Astrocyte of the spinal cord (primary cell): ENCODE measurements around the gene NIPSNAP3A.

Experiments used
- DNase-seq: peaks from one replicate; pipeline ENCODE4 v3.0.0; 2011; ENCODE audit warnings: low read depth, low spot score
- H3K4me3 ChIP-seq: 2 replicates; pipeline ENCODE4 v1.5.1; 2011; ENCODE audit warnings: low read depth, mild to moderate bottlenecking, low read length, moderate library complexity
- in situ Hi-C: cut with HindIII; loops from 2 replicates; pipeline ENCODE4 v1.10.0; 2017; ENCODE audit warnings: low sequenced_read_pairs
- TF ChIP-seq, protein P1 (sequence below): IDR thresholded peaks from 2 replicates; pipeline ENCODE4 v1.5.1; 2012; ENCODE audit warnings: low read depth, mild to moderate bottlenecking, low read length, inconsistent platforms

Gene NIPSNAP3A

DNA sequence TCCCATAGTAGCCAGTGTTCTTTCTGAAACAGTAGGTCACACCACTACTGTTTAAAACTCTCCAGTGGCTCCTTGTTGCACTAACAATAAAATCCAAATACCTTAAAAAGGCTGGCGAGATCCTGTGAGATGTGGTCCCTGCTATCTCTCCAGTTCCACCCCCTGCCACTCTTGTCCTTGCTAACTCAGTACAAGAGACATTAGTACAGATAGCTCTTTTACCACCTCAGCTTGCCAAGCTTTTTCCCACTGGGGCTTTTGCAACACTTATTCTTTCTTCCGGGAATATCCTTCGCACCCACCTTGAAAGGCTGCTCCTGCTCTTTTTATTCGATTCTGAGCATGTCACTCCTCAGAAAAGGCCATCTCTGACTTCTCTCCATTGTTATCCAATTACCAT, 31.3 kb downstream of the NIPSNAP3A start:
- no peak overlapping the region for H3K4me3 ChIP-seq
- TF ChIP-seq, protein P1, sequence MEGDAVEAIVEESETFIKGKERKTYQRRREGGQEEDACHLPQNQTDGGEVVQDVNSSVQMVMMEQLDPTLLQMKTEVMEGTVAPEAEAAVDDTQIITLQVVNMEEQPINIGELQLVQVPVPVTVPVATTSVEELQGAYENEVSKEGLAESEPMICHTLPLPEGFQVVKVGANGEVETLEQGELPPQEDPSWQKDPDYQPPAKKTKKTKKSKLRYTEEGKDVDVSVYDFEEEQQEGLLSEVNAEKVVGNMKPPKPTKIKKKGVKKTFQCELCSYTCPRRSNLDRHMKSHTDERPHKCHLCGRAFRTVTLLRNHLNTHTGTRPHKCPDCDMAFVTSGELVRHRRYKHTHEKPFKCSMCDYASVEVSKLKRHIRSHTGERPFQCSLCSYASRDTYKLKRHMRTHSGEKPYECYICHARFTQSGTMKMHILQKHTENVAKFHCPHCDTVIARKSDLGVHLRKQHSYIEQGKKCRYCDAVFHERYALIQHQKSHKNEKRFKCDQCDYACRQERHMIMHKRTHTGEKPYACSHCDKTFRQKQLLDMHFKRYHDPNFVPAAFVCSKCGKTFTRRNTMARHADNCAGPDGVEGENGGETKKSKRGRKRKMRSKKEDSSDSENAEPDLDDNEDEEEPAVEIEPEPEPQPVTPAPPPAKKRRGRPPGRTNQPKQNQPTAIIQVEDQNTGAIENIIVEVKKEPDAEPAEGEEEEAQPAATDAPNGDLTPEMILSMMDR, result no peak
- no peak for DNase-seq
- in situ Hi-C loops, result no loop called here

DNA sequence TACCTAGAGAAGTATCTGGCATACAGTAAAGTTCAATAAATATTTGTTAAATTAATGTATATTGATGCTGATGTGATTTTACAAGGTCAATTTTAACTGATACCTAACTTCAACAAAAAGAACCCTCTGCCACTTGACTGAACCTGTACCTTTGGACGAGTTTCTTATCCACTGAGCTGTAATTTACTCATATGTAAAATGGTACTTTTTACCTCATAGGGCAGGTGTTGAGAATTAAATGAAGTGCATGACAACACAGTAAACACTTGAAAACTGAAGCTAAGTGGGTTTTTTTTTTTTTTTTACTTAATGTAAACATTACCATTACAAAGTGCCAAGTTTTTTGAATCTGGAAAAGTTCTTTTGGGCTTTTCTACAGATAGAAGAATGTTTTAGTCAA, 31.9 kb downstream of the NIPSNAP3A start:
- DNase-seq, result no peak
- TF ChIP-seq, protein P1, result no peak
- in situ Hi-C loops, result no loop called here
- H3K4me3 ChIP-seq, result no peak overlapping the region

DNA sequence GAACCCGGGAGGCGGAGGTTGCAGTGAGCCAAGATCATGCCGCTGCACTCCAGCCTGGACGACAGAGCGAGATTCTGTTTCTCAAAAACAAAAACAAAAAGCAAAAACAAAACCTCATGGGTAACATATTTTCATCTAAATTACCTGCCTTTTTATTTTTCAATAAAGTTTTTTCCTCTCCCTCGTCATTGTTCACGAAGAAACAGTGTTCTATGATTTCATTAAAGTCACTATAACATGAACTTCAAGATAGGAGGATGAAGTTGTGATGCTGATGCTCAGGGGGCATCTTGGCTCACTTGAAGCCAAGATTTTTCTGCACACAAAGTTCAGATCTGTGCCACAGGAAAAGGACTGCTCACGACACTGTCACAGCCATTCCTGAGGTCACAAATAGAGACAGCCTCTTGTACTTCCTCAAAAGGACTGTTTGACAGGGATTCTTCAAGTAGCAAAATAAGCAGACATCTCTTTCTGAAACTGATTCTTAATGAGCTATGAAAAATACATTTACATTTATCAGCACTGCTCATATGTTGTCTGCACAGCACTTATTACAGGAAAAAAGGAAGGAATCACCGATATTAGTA, 32.6 kb downstream of the NIPSNAP3A start:
- DNase-seq, result no peak
- in situ Hi-C loops, result no loop called here
- no peak overlapping the region for H3K4me3 ChIP-seq
- TF ChIP-seq, protein P1, result no peak

DNA sequence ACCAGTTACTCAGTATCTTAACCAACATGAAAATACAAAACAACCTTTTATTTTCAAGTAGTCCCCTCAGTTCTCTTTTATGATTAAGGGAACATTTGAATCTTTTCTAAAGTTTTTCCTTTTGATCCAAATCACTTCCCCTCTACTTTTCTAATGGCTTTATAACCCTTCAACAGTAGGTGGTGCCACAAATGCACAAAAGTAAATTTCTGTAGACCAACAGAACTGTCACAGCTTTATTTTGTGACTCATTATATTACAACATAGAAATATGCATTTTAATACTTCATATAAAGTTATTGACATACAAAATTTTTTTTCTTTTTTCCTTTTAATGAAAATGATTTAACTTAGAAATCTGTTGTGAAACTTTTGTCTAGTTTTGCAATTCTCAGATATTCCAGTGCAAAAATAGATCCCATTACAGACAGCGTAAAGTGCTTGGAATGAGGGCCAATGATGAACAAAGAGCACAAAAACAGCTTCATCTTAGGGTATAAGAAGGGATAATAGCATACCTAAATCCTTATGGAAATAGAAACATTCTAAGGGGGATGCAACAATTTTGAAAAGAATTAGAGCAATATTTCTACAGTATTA, 33.4 kb downstream of the NIPSNAP3A start:
- TF ChIP-seq, protein P1, result peak; percentile 50
- in situ Hi-C loops, result no loop called here
- no peak overlapping the region for H3K4me3 ChIP-seq
- peak; percentile 39 for DNase-seq

DNA sequence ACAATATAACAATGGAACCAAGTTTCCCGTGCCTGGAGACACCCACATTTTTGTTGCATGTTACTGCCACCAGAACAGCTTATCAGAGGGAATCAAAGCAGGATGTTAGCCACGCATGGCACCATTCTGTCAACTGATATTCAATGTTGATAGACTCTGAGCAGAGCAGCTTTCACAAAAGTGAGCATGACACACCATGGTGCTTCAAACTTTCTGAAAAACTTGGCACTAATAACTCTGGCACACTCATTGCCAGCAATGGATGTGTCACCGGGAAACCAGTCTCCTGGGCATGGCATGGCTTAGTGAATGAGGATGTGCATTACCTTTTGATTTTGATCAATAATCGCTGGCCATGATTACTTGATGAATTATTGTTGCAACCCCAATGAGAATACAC, 36.1 kb downstream of the NIPSNAP3A start:
- DNase-seq, result no peak
- TF ChIP-seq, protein P1, result no peak
- H3K4me3 ChIP-seq, result no peak overlapping the region
- in situ Hi-C loops, result no loop called here

DNA sequence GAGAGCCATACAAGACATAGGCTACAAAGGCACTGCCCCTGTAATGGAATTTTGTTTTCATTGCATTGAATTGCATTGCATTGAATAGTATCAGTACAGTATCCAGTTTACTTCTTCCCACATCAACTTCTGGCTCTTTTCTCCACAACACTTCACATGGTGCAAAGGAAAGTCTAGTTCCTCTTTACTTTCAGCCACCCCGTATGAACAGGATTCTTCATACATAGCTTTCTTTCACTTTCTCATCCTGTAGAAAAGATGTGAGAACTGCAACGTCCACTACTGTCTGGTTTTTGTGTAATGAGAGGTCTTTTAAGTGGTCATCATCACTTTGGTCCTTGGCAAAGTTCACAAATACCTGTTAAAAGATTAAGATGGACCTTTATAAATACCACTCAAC, 36.6 kb downstream of the NIPSNAP3A start:
- no peak overlapping the region for H3K4me3 ChIP-seq
- TF ChIP-seq, protein P1, result no peak
- in situ Hi-C loops, result no loop called here
- no peak for DNase-seq

DNA sequence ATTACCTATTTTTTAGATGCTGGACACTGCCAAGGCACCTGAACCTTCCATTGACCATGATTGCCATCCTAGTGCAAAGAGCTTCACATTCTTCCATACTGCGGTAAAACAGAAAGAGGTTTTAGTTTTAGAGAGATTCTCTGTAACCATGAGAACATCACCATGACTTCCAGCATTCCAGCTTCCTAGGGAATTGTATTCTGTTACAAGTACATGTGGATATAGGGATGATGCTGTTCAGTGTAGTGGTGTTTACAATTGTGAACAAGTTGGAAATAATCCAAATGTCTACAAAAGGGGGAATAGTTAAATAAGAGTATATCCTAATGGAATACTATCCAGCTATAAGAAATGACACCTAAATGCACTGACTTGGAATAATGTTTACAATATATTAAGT, 38.8 kb downstream of the NIPSNAP3A start:
- no peak overlapping the region for H3K4me3 ChIP-seq
- DNase-seq, result no peak
- in situ Hi-C loops, result no loop called here
- TF ChIP-seq, protein P1, result no peak
